Middle frontal gyrus (tissue), 1 donor: ENCODE data around the gene CEP112.
"Not testable (repeated sequence)": the region's sequence is repeated elsewhere in the genome, so short reads cannot be mapped to it uniquely, and the experiment has no call there.

ENCODE experiments used
- DNase-seq: peaks from one replicate; pipeline ENCODE4 v3.0.0-alpha.2; 2015; ENCODE audit warnings: low spot score; ENCODE audit errors: extremely low spot score

Gene CEP112

DNA sequence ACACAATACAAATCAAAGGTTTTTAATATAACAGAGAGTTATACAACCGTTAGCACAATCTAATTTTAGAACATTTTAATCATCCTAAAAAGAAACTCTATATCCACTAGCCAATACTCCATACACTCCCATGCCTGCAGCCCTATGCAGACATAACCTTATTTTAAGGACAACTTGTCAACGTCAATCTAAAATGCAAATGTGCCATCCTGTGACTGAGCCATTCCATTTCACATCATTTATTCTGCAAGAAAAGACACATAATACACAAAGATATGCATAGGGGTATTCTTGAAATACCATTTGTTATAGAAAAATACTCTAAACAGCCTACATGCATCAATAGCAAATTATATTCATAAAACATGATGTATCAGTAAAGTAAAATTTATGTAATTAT is 106.7 kb downstream of the CEP112 start:
- no peak for DNase-seq

- DNase-seq = not testable (repeated sequence)
Observed at GRCh38 chr17:66080670-66081069, 111.3 kb downstream of the CEP112 start.

GRCh38 chr17:66076546-66077190 is 115.3 kb downstream of the CEP112 start:
- no peak for DNase-seq

DNA sequence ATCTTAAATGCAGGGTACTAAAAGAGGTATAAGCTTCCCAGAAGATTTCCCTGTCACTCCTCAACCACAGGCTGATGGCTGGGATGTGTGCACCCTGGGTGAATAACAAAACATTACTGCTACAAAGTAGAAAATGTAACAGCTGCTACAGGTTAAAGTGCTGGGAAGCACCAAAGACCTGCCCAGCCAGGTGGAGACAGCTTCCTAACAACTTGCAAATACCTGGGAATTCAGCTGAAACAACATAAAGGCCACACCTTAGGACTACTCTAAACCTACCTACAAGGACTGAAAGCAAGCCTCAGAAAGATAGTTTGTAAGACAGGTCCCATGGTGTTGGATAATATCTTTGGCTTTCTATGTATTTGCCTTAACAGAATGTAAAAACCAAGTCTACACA is 118.5 kb downstream of the CEP112 start:
- DNase-seq = no peak

DNA sequence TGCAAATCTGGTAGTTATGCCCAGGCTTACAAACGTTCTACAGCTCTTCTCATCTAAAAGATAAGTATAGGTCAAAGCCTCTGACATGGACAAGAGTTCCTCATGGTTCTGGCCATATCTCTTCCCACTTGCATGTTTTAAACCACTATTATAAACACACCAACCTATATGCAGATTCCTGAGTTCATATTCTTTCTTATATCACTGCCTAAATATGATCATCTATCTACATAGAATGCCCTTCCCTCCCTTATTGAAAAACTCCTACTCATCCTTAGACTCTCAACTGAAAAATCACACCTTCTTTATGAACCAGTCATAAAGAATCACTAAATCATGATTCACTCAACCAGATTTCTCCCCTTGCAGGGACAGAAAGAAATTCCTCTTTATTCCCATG is 128.2 kb downstream of the CEP112 start:
- no peak for DNase-seq

- no peak for DNase-seq
Observed at GRCh38 chr17:66056148-66056547, 135.8 kb downstream of the CEP112 start.

DNA sequence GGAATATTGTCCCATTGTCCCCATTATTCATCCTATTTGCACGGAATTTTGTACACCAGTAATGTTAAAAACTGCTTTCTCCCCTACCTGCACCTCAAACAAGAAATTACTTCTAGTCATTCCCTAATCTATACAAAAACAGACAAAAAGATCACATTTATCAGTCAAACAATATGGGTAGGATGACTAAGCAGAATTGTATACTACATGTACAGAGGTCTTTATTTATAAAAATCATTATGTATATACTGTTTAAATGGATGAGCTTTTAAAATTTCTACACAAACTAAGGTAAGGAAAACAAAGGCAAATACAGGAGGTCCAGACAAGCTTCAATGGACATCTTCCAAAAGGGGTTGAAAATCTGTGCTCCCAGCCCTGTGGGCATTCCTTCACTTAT is 137.7 kb downstream of the CEP112 start:
- DNase-seq = no peak

DNA sequence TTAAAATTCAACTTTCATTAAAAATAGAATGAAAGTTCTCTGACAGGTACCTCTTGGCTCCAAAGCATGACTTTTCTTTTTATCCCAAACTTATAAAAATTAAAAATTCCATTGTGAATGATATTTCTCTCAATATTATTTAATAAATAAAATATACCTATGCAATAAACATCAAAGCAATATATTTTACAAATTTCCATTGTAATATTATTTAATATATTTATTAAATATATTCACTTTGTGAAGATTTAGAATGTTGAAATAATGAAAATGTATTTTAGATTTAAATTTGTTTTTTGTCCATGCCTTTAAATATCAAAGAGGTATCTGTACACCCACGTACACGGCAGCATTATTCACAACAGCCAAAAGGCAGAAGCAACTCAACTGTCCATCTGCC is 147.8 kb downstream of the CEP112 start:
- no peak for DNase-seq

GRCh38 chr17:66043419-66043818 is 148.5 kb downstream of the CEP112 start:
- no peak for DNase-seq

DNA sequence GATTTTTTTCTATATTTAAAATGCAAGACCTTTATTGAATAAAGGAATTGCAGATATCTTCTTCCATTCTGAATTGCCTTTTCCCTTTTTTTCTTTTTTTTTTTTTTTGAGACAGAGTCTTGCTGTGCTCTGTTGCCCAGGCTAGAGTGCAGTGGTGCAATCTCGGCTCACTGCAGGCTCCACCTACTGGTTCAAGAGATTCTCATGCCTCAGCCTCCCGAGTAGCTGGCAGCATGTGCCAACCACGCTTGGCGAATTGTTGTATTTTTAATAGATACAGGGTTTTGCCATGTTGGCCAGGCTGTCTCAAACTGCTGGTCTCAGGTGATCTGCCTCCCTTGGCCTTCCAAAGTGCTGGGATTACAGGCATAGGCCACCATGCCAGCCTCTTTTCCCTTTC is 151.5 kb downstream of the CEP112 start:
- DNase-seq = no peak

GRCh38 chr17:66038125-66038524 is 153.8 kb downstream of the CEP112 start:
- DNase-seq = no peak

GRCh38 chr17:66037221-66037620 is 154.7 kb downstream of the CEP112 start:
- DNase-seq = no peak

DNA sequence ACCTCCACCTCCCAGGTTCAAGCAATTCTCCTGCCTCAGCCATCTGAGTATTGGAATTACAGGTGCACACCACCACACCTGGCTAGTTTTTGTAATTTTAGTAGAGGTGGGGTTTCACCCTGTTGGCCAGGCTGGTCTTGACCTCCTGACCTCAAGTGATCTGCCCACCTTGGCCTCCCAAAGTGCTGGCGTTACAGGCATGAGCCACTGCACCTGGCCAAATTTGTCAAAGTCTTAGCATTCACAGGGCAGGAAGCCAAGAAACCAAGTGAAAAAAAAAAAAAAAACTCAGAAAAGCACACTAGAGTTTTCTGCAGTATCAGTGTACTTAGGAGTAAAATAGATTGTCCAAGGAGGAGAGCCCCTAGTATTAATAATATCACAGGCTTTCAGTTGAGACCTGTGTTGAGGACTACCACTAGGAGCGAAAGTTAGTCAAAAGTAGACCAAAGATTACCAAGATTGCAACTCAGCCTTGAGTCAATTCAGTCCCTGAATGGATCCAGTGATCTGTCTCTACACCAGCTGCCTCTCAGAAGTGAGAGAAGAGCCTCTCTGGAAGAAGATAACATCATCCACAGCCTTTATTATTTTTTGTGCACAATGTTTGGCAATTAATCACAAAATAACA is 159.7 kb downstream of the CEP112 start:
- no peak for DNase-seq

DNA sequence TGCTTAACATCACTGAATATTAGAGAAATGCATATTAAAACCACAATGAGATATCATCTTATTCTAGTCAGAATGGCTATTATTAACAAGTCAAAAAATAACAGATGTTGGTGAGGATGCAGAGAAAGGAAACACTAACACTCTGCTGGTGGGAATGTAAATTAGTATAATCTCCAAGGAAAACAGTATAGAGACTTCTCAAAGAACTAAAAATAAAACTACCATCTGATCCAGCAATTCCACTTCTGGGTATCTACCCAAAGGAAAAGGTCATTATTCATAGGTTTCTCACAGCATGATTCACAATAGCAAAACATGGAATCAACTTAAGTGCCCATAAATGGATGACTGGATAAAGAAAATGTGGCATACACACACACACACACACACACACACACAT is 166.4 kb downstream of the CEP112 start:
- DNase-seq = no peak

DNA sequence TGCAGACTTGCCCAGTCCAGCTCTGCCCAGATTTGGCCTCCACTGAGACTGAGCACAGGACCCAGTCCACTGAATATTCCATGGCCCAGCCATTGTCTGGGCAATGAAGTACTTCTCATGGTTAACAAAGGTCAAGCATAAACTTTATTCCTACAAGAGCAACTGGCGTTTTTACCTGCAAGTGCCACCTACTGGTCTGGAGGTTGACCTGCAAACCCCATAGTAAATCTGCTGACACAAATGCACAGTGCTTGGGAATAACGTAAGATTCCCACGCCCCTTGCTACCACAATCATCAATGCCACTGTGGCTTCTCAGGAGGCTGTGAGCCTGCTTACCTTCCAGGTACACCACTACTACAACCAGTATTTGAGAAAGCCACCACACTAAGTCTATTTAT is 170.2 kb downstream of the CEP112 start:
- no peak for DNase-seq

GRCh38 chr17:66018786-66019185 is 173.1 kb downstream of the CEP112 start:
- no peak for DNase-seq

GRCh38 chr17:66016231-66016630 is 175.7 kb downstream of the CEP112 start:
- no peak for DNase-seq

- no peak for DNase-seq
Observed at GRCh38 chr17:66008680-66009079, 183.3 kb downstream of the CEP112 start.

GRCh38 chr17:66006654-66007053 is 185.3 kb downstream of the CEP112 start:
- no peak for DNase-seq

DNA sequence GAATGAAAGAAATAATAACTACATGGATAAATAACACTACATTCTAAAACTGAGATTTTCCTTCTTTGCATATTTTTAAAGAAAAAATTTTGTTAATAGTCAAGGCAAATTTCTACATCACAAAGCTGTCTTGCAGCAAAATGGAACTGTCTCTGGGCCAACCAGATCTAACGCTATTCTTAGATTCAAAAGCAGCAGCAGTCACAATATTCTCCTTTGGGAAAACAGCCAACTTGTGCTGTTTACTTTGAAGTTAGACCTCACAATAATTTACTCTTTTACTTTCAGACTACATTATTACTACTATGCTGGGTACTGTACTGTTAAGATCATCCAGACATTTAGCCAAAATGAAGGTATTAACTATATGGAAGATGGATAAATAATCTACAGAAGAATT is 189.1 kb downstream of the CEP112 start:
- DNase-seq = no peak

DNA sequence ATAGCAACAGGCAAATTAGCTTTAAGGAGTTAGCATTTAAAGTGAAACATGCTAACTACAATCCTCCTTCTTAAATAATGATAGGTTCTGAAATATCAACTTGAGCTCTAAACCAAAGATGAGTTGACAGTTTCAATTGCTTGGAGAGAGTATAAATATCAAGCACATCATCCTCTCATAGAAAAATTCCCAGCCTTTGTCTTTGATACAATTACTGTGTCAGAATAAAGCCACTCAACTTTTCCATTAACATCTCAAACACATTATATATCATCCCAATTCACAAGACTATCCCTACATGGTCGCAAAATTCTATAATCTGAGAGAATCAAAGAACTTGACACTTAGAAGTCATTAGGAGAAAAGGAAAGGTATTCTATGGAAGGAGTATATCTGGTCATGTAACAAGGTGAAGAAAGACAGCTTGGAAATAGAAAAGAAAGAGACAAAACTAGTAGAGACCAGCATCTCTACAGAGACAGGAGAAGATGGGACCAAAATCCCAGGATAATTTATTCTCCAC is 189.8 kb downstream of the CEP112 start:
- DNase-seq = no peak

DNA sequence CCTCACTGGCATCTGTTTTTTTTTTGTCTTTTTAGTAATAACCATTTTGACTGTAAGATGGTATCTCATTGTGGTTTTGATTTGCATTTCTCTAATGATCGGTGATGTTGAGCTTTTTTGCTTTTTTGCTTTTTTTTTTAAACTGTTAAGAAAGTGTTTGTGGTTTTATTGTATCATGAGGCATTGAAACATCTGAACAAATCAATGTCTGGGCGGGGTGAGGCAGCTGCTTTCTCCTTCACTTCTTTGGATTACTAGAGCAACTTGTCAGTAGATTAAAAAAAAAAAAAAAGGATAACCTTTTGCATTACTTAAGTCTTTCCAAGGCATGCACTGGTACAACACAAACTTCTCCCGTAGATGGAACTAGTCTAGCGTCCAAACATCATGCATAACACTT is 191.7 kb downstream of the CEP112 start:
- no peak for DNase-seq

DNA sequence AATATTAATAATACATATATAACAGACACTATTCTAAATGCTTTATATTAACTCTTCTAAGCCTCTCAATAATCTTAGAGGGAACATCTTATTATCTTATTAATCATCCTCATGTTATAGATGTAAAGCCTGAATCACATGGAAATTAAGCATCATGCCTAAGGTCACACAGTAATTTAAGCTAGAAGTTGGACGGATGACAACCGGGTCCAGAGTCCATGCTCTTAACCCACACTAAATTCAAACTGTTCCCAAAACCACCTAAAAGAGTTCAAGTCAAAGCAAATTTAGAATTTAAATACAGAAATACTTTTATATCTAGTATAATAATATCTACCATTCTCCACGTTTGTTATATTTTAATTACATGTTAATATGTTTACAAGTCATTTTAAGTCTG is 193.3 kb downstream of the CEP112 start:
- no peak for DNase-seq
